ENCODE measurements around the gene TBXT. TPM values are rescaled to one million over a fixed set of nuclear protein-coding genes. Genes with fewer than 3 reads are reported as not detected.

TBXT gene
- total and polyA plus RNA-seq, 2 of the 13 experiments (the other 11 are each of a cell fraction or from before 2014, with no cell fraction given) = not detected

DNA sequence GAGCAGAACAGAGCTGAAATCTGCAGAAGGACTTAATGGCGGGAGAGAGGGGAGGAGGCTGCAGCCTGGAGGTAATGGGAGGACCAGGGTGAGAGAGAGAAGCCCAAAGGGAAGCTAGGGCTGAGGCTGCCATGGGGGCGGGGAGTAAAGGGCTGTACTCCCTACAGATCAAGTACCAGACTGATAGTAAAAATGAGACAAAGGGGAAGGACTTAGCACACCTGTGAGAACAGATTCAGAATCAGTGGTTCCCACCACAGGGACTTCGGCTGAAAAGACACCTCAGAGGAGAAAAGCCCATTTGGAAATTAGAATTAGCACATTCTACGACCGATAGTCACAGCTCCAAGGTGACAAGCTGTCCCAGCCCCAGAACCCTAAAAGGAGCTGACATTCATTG, 6.4 kb upstream of the TBXT start:
- H3K36me3 ChIP-seq (replicated peaks in 1 of 2; ENCODE audit: control insufficient read depth in 1 of 2, insufficient read depth in 2 of 2, low read length in 2 of 2) = no peaks in the 10 kb centered on the region
- no peak for DNase-seq (ENCODE audit: low spot score)
- H3K9me3 ChIP-seq (ENCODE audit: low read length) = no peaks in the 10 kb centered on the region
- H3K4me1 ChIP-seq (ENCODE audit: insufficient read depth, low read length) = no peaks in the 10 kb centered on the region
- H4K20me1 ChIP-seq (ENCODE audit: insufficient read depth, low read length) = no peaks in the 10 kb centered on the region; the same call in 1 of the 2 replicates
- no peak for FAIRE-seq
- ChIA-PET CTCF (ENCODE audit: low intra/inter-chr PET ratio, low total read pairs) (no interaction called here), POLR2A (no interaction called here)
- H3K79me2 ChIP-seq (ENCODE audit: insufficient read depth, low read length) = no peaks in the 10 kb centered on the region
- BruUV-seq (replicated peaks) = no TSS peak
- ATAC-seq = no peak
- no peak overlapping the region for H2AFZ ChIP-seq (ENCODE audit: low read length)
- TF ChIP-seq KDM6A (CRISPR knock-in tag; IDR thresholded peaks at IDR 0.05; ENCODE audit: low read depth) (no peak), KLF16 (CRISPR knock-in tag; IDR thresholded peaks at IDR 0.05) (no peak), ZNF136 (CRISPR knock-in tag; IDR thresholded peaks at IDR 0.05; ENCODE audit: low read depth) (no peak), HMGA1 (CRISPR knock-in tag; conservative IDR thresholded peaks at IDR 0.05) (no peak), MZF1 (CRISPR knock-in tag; IDR thresholded peaks at IDR 0.05; ENCODE audit: borderline replicate concordance) (no peak), KDM1A (CRISPR knock-in tag; IDR thresholded peaks at IDR 0.05) (no peak), ZNF207 (IDR thresholded peaks at IDR 0.05; ENCODE audit: borderline replicate concordance) (no peak), POGZ (CRISPR knock-in tag; IDR thresholded peaks at IDR 0.05) (no peak), RBAK (CRISPR knock-in tag; IDR thresholded peaks at IDR 0.05) (no peak), ZFY (CRISPR knock-in tag; IDR thresholded peaks at IDR 0.05) (no peak), SMAD9 (CRISPR knock-in tag; IDR thresholded peaks at IDR 0.05) (no peak), NONO (IDR thresholded peaks at IDR 0.05) (no peak), NONO (CRISPR knock-in tag; conservative IDR thresholded peaks at IDR 0.05) (no peak), ZNF12 (CRISPR knock-in tag; IDR thresholded peaks at IDR 0.05) (no peak), ZNF451 (CRISPR knock-in tag; IDR thresholded peaks at IDR 0.05) (no peak), ZNF564 (CRISPR knock-in tag; IDR thresholded peaks at IDR 0.05) (no peak), YY1 (IDR thresholded peaks at IDR 0.05; ENCODE audit: insufficient read depth, insufficient replicate concordance, low read depth, low read length) (no peak)
- TF ChIP-seq, protein P1, sequence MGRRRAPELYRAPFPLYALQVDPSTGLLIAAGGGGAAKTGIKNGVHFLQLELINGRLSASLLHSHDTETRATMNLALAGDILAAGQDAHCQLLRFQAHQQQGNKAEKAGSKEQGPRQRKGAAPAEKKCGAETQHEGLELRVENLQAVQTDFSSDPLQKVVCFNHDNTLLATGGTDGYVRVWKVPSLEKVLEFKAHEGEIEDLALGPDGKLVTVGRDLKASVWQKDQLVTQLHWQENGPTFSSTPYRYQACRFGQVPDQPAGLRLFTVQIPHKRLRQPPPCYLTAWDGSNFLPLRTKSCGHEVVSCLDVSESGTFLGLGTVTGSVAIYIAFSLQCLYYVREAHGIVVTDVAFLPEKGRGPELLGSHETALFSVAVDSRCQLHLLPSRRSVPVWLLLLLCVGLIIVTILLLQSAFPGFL (CRISPR knock-in tag; IDR thresholded peaks at IDR 0.05) = no peak
- TF ChIP-seq, protein P2, sequence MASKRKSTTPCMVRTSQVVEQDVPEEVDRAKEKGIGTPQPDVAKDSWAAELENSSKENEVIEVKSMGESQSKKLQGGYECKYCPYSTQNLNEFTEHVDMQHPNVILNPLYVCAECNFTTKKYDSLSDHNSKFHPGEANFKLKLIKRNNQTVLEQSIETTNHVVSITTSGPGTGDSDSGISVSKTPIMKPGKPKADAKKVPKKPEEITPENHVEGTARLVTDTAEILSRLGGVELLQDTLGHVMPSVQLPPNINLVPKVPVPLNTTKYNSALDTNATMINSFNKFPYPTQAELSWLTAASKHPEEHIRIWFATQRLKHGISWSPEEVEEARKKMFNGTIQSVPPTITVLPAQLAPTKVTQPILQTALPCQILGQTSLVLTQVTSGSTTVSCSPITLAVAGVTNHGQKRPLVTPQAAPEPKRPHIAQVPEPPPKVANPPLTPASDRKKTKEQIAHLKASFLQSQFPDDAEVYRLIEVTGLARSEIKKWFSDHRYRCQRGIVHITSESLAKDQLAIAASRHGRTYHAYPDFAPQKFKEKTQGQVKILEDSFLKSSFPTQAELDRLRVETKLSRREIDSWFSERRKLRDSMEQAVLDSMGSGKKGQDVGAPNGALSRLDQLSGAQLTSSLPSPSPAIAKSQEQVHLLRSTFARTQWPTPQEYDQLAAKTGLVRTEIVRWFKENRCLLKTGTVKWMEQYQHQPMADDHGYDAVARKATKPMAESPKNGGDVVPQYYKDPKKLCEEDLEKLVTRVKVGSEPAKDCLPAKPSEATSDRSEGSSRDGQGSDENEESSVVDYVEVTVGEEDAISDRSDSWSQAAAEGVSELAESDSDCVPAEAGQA (IDR thresholded peaks at IDR 0.05; ENCODE audit: low read depth) = no peak
- TF ChIP-seq, protein P2 (CRISPR knock-in tag; IDR thresholded peaks at IDR 0.05; ENCODE audit: borderline replicate concordance) = no peak
- no peak overlapping the region for H3K27ac ChIP-seq (ENCODE audit: extremely low read length, insufficient read depth, low read length)
- H3K4me2 ChIP-seq (ENCODE audit: low read depth, low read length) = no peak overlapping the region
- H3K9ac ChIP-seq (ENCODE audit: insufficient read depth, low read depth, low read length) = no peak overlapping the region
- 4% methylated on average over 5 of the region's 5 CpGs for WGBS (ENCODE audit: low lambda C conversion rate)
- H3K27me3 ChIP-seq (ENCODE audit: control insufficient read depth in 1 of 2, insufficient read depth in 2 of 2, low read length in 2 of 2) = peaks cover 10 to 68% of the 10 kb centered on the region in 2 experiments
- no peak overlapping the region for H3K4me3 ChIP-seq (replicated peaks in 1 of 3; ENCODE audit: insufficient read depth in 1 of 3, low read depth in 2 of 3, low read length in 3 of 3)
- intact Hi-C loops (cut with micrococcal nuclease; ENCODE audit: unreplicated experiment) = no loop called here
- in situ Hi-C loops (cut with HindIII; ENCODE audit: extremely low pct_ligation_motif_present, low pct_unique_long_range_greater_than_20kb) = no loop called here
